ENCODE results near the gene KRT85.

Gene KRT85

DNA sequence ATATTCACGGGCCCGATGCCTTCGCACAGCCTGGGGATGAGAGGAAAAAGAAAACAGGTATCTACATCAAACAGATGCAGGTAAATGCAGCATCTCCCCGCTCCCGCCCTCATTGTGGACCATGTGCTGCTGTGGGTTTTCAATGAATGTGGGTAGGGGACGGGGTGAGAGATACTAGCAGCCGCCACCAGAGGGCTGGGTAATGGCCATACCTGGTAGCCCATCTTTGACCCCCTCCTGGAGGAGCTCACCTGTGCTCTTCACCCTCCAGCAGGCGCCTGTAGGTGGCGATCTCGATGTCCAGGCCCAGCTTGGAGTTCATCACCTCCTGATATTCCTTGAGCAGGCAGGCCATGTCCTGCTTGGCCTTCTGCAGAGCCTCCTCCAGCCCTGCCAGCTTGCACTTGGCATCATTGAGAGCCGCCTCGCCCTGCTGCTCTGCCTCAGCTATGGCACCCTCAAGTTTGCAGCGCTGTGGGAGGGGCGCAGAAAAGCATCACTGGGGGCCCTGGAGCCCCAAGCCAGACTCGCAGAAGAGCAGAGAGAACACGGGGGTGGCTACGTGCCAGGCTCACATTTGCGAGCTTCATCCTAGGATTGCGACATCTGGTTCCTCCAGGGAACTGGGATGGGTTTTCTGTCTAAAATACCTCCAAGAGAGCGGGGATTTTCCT, 28.6 kb upstream of the KRT85 start:
- in situ Hi-C loops (cut with HindIII; ENCODE audit: low sequenced_read_pairs) = loop anchor here (5.0 kb wide), 1 partner anchor 36 kb away; the partner anchor contains the start of gene KRT75

DNA sequence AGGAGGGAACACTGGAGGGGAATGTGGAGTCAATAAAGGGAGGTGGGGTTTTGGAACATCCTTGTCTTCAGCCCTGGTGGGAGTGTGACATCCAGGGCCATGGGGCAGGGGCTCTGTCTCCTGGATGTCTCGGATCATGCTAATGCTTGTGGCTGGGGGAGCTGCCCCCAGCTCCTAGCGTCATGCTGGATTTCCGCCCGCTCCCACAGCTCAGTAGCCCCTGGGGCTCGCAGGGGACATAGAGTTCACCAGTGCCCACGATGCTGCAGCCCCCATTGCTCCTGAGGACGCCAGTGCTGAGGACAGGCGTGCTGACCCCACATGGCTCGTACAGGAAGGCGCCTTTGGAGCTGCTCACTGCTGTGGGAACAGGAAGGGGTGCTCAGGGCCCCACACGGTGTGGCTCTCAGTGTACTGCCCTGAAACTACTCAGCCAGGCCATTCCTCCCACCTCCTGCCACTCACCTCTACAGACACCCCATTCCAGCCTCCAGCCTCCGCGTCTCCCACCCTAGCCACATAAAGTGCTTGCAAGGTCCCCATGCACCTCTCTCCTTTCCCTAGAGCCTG, 27.6 kb upstream of the KRT85 start:
- in situ Hi-C loops (cut with HindIII; ENCODE audit: low sequenced_read_pairs) = loop anchor here (5.0 kb wide), 1 partner anchor 37 kb away; the partner anchor contains the start of gene KRT75

DNA sequence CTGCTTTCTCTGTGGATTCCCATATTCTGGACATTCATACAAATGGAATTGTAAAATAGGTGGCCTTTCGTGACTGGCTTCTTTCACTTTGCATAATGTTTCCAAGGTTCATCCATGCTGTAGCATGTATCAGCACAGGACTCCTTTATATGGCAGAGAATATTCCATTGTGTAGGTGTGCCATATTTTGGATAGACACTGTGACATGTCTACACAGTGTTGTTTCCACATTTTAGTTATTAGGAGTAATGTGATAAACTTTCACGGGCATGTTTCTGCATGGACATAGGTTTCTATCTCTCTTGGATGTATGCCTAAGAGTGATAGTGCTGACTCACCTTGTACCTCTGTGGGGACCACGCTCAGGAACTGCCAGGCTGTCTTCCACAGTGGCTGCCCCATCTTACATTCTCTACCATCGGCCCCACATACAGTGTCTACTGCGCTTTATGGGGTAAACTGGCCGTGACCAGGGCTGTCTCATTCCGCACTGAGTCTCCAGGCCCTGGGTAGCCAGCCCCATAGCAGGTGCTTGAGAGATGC, 25.3 kb upstream of the KRT85 start:
- in situ Hi-C loops (cut with HindIII; ENCODE audit: low sequenced_read_pairs) = no loop called here

DNA sequence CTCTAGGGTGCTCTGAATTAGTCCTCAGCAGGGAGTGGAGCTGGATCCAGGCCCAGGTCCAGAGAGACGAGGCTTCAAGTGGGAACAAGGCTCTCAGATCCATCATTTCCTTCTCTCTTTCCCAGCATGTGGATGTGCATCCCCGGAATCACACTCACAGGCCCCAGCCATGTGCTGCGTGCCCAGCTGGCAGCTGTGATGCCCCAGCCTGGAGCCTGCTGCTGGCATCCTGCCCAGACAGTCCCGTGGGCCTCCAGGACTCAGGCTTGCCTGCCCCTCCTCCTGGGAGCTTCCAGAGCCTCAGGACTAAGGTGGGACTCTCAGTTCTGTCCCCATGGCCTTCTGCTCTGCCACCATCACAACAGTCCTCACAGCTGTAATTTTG, 24.3 kb upstream of the KRT85 start:
- in situ Hi-C loops (cut with HindIII; ENCODE audit: low sequenced_read_pairs) = no loop called here

DNA sequence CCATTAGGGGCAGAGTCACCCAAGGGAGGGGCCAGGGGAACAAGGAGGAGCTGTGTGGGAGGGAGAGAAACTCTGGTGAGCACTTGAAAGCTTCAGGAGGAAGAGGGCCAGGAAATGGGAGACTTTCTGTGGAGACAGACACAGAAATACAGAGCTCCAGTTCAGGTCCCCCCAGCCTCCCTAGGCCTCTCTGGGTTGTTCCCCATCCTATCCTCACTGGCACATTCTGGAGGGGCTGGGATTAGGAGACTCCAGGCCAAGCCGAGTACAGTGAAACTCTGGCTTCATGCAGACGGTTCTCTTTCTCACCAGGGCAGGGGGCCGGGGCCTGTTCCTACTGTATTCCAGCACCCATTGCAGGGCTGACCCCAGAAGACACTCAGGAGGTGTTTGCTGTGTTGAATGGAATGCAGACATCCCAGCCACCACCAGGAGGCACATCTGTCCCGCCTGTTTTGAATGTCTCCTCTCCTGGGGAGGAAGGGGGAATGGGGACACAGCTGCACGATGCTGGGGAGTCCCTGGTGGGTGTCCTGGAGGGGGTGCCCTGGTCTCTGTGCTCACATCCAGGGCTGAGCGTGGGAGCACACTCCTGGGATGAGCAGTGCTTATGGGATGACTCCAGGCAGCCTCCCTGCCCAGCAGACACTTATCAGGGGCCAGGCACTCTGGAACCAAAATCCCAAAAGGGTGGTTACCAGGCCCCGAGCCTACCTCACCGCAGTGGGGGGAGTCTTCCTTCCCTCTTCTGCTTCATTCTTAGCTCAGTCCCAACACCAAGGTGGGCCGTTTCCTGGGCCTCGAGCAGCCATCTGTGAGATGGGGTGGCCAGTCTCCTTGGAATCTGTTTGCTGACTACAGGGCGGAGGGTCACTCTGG, 23.7 kb upstream of the KRT85 start:
- in situ Hi-C loops (cut with HindIII; ENCODE audit: low sequenced_read_pairs) = no loop called here

DNA sequence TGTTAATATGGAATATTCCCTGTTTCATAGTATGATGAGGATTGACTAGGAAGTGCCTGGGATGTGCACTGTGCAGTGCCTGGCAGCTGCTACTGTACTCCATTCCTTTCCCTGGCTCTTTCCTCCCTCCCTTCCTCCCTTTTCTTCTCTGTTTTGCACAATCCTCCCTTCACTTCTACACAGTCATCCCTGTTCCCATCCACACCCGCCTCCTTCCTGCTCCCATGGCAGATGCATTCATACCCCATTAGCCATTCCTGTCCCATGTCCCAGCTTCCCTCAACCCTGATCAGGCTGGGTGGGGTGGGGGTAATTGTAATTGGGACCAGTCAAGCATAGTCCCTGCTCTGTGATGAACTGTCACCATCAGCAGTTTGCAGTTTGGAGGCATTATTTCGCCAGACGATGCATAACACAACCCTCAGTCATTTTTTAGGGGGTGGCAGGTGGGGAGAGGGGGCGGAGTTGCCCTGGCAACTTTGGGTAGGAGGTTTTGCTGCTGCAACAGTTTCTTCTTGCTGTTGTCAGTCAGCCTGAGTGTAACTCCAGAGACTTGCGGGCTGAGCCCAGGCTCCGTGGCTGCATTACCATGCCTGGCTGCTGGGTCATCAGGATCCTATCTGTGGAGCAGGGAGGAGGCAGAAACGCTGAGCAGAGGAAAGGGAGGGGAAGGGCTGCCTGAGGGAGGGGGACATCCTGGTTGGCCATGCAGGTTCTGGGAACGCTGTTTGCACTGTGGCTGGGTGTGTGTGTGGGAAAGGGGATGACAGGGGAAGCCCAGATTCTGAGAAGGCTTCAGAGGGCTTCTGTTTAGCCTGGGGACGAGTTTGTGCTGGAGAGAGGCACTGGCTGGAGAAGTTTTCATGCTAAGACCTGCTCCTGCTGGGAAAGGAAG, 22.3 kb upstream of the KRT85 start:
- in situ Hi-C loops (cut with HindIII; ENCODE audit: low sequenced_read_pairs) = no loop called here

DNA sequence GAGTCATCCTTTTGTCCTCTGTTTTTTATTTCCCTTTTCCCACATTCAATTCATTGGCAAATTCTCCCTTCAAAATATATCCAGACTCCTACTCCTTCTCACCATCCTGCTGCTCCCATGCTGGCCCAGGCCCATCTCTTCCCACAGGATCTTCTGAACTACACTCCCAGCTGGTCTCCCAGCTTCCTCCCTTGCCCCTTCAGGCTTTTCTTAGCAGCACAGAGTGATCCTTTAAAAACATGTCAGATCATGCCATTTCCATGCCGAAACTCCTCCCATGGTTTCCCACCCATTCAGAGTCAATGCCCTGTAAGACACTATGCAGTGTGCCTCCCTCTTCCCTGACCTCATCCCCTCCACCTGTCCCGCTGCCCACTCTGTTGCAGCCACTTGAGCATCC, 20.6 kb upstream of the KRT85 start:
- in situ Hi-C loops (cut with HindIII; ENCODE audit: low sequenced_read_pairs) = no loop called here

DNA sequence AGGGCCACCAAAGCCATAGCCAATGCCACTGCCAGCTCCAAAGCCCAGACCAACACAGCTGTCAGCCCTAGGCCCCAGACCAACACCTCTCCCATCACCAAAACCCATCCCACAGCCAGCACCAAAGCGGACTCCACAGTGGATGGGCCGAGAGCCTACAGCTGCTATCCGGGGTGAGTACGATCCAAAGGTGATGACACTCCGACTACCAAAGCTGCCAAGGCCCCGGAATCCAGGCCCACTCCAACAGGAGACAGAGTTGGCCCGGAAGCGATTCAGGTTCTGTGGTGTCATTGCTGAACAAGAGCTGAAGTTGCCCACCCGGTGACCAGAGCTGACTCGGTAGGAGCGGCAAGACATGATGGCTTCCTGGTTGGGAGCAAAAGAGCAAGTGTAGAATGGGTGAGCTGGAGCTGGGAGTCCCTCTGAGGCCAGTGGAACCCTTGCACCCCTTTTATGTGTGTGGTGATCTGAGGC, 18.0 kb upstream of the KRT85 start, which contains the start of gene KRT84:
TSS of gene KRT84 (minus strand) at position 427 of the 477 bp plus-strand sequence. CDS start at position 360, 67 bp downstream.
- in situ Hi-C loops (cut with HindIII; ENCODE audit: low sequenced_read_pairs) = no loop called here

DNA sequence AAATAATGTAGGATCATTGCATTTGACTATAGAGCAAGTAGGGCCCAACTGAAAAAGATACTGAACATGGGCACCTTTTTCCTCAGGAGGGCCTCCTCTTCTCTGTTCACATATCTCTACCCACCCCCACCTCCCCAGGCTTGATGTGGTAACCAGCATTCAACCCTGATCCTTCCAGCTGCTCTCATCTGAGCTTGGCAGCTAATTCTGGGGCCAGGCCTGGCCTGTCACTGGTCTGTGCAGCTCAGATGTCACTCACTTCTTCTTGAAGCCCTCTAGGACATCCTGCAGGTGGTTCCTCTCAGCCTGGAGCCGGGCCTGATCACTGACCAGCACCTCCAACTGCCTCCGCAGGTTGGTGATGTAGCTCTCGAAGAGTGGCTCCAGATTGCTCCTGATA, 16.1 kb upstream of the KRT85 start:
- in situ Hi-C loops (cut with HindIII; ENCODE audit: low sequenced_read_pairs) = no loop called here

DNA sequence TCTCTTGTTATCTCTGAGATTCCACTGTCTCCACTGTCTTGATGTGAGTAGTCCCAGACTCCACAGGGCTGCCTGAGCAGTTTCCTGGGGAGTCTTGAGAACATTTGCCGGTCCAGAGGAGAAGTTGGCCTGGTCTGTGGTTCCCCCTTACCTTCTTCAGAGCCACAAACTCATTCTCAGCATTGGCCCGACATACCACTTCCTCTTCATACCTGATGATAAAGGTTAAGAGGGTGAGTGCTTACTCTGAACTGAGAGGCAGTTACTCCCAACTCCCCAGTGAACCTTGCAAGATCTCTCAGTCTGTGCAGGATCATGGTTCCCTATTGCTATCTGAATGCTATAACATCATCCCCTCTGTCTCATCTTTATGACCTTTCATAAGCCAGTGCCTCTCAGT, 15.6 kb upstream of the KRT85 start:
- in situ Hi-C loops (cut with HindIII; ENCODE audit: low sequenced_read_pairs) = no loop called here

DNA sequence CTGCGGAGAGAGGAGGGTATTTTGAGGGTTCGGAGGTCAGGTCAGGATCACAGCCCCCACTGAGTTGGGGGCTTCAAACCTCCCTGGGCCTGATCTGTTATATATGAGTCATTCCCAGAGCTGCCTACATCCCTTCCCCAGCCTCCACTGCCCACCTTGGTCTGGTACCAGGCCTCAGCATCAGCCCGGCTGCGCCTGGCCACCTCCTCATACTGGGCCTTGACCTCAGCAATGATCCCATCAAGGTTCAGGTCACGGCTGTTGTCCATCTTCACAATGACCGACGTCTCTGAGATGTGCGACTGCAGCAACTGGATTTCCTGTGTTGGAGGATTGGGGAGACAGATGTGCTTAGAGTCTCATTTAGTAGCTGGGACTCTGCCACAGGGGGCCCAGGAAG, 13.9 kb upstream of the KRT85 start:
- in situ Hi-C loops (cut with HindIII; ENCODE audit: low sequenced_read_pairs) = no loop called here

DNA sequence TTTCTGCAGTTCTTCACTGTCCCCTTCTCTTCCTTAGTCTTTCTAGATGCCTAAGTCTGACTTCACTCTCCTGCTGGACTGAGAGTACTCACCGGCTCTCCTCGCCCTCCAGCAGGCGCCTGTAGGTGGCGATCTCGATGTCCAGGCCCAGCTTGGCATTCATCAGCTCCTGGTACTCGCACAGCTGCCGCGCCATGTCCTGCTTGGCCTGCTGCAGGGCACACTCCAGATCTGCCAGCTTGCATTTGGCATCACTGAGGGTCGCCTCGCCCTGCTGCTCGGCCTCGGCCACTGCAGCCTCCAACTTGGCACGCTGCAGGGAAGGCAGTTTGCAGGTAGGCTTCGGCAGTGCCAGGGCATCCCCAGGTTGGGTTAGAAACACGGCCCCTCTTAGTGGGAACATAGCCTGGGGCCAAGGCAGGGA, 13.0 kb upstream of the KRT85 start:
- in situ Hi-C loops (cut with HindIII; ENCODE audit: low sequenced_read_pairs) = no loop called here

DNA sequence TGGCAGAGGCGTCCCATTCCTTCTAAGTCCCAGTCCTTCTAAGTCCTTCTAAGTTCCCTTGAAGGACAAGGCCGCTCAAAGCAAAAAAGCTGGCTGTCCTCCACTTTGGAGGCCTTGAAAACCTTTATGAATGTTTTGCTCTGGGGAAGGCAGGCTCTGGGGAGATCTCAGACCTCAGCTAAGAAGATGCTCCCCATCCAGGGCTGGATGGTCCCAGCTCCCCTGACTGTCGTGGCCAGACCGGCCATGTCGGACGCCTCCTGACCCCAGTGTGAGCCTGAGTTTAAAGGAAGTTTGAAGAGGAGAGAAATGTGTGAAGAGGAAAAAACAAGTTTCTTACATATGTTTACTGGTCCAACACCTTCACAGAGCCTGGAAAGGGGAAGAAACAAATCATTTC, 12.3 kb upstream of the KRT85 start:
- in situ Hi-C loops (cut with HindIII; ENCODE audit: low sequenced_read_pairs) = no loop called here

DNA sequence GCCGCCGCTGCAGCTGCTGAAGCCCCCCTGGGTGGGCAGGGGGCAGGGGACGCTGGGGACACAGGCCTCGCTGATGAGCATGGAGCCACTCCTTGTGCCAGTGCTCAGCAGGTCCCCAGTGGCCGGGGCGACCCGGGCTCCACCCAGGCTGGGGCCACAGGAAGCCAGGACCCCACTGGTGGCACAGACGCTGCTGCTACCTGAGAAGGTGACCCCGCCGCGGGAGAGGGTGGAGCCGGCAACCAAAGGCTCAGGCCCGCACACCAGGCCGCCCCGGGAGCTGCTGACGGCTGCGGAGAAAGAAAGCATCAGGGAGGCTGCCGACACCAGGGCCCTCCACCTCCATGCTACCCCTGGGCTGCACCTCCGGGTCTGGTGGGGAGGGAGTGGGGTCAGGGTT, 10.8 kb upstream of the KRT85 start:
- in situ Hi-C loops (cut with HindIII; ENCODE audit: low sequenced_read_pairs) = no loop called here

DNA sequence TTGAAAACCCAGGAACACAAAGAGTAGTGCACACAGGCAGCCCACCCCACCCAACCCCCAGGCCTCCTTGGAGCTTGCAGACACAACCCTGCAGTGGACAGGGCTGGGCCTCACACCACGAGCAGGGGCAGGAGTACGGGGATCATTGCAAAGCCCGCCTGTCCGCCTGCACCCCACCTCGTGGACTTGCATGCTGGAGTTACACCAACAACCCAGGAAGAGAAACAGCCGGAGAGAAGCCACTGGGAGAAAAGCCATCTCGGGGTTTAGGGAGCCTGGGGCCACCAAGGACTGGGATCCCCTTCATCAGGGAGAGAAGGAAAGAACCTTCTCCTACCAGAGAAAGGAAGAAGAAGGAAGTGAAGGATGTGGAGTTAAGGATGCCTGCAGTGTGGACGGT, 10.0 kb upstream of the KRT85 start:
- in situ Hi-C loops (cut with HindIII; ENCODE audit: low sequenced_read_pairs) = no loop called here

DNA sequence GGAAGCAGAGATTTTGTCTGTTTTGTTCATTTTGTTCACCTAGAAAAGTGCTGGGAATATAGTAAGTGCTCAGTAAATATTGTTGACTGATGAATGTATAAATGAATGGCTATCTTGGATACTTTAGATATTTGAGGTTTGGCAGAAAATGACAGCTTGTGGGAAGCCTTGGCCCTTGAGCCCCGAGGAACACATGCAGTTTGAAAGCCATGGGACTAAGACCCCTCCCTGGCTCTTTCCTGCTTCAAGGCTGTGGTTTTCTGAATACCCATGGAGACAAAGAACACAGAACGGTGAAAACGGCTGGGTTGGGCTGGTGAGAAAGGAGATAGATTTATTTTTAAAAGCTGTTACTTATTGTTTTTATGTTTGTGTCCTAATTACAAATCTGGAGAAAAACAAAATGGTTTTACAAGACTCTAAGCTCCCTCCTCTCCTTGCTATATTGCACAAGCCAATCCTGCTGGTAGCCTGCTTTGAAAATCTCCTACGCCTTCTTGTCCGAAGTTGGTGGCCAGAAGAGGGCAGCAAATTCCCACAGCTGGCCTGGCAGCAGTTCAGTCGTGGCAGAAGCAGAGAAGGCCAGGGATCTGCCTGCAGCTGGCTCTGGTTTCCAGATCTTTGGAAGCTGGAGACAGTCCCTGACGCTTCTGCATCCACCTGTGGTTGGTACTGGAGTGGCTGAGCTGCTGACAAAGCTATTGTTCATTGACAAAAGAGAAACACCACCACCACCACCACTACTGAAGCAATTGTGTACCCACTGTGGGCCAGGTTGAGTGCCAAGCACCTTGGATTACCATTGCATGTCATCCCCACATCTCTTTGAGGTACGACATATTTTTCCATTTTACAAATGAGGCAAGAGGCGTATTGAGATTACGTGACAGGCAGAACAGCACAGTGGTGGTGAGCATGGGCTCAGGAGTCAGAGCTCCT, 5.2 kb upstream of the KRT85 start:
- in situ Hi-C loops (cut with HindIII; ENCODE audit: low sequenced_read_pairs) = no loop called here

DNA sequence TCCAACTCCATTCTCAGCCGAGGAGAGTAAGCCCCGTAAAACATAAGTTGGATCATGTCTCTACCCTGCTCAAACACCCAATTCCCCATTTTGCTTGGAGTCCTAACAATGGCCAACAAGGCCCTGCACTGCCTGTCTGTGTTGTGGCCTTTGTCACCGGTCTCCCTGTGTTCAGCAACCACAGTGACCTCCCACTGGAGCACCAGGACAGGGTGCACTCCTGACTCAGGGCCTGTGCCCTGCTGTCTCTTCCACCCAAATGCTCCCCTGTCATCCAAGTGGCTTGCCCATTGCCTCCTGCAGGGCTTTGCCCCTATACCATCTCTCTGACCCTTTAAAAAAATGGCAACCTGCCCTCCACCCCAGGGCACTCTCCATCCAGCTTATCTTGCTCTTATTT, 4.4 kb upstream of the KRT85 start:
- in situ Hi-C loops (cut with HindIII; ENCODE audit: low sequenced_read_pairs) = no loop called here

DNA sequence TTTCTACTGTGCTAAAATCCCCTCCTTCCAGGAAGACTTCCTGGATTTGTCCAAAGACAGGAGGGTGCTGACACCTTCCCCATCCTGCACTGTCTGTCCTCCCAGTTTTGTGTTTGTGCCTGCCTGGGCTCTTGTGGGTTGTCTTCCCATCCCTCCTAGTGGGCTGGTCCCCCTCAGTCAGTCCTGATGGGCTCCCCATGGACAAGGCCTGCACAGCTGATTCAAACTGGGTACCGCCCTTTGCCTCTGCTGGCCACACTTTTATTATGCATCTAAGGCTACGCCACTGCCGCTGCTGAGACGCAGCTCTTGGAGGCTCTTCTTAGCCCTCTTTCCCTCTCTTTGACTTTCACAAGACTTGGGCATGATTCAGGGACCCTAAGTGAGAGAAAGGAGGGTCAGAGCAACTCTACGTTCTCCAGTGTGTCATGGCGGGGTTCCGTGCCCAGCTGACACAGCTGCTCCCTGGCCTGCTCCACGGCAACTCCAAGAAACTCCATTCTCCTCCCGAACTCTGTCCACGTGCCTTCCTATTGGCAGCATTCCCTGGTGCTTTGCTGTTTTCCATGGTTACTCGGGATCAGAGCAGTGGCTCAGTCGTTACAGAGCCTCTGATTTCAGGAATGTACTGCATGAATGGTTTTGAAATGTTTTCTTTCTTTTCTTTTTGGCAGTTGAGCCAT, 3.8 kb upstream of the KRT85 start:
- in situ Hi-C loops (cut with HindIII; ENCODE audit: low sequenced_read_pairs) = no loop called here

DNA sequence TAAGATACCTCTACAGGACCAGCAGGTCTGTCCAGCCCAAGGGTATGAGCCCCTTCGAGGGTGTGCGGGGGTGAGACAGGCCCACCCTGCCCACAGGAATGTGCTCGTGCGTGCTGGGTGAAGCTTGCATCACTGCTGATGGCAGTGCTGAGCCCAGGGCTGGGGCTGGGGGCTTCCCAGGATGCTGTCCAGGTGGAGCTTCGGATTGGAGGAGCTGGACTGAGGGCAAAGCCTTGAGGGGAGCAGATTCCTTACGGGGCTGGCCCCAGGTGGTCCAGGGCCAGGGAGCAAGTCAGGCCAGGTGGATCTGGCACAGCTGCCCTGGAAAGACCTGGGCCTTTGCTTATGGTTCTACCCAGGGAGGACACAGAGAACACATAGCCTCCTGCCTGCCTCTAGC, 2.5 kb upstream of the KRT85 start:
- in situ Hi-C loops (cut with HindIII; ENCODE audit: low sequenced_read_pairs) = no loop called here
